ENCODE data around the gene CDC42SE2.

DNA sequence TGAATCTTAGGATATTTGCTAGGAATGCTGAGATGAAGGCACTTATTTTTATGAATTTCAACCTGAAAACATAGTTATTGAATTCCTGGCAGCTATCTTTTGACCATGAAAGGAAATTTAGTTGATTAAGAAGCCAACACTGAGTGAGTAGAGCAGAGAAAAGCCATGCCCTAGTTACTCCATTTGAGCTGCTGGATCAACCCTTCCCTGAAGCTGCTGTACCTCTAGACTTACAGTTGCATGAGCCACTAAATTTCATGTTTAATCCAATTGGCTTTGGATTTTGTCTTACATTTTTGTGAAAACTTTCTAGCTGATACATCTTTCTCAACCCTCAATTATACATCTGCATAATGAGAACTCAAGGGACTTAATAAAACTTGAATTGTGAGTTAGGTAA, 54.6 kb downstream of the CDC42SE2 start:
- TF ChIP-seq CTCF (IDR thresholded peaks at IDR 0.05) (no peak), IRF2 (CRISPR knock-in tag; IDR thresholded peaks at IDR 0.05; ENCODE audit: borderline replicate concordance, low read depth) (no peak), PRDM15 (CRISPR knock-in tag; IDR thresholded peaks at IDR 0.05) (no peak), TCF7 (CRISPR knock-in tag; IDR thresholded peaks at IDR 0.05; ENCODE audit: low read depth) (no peak), HMGXB4 (CRISPR knock-in tag; IDR thresholded peaks at IDR 0.05) (no peak), ZNF281 (CRISPR knock-in tag; IDR thresholded peaks at IDR 0.05) (no peak), NFE2L1 (CRISPR knock-in tag; IDR thresholded peaks at IDR 0.05) (no peak), MAX (CRISPR knock-in tag; IDR thresholded peaks at IDR 0.05) (no peak), ZNF425 (CRISPR knock-in tag; conservative IDR thresholded peaks at IDR 0.05) (no peak)
